Measurements from ENCODE around the gene UBN1.

The UBN1 gene

GRCh38 chr16:4847774-4848587 lies 700 bp downstream of the UBN1 start:
- peaks cover 49% of the 10 kb centered on the region for H3K4me1 ChIP-seq (ENCODE audit: insufficient read depth, low read length)
- ATAC-seq (ENCODE audit: insufficient read depth, low read depth): peak; percentile 29
- no peaks in the 10 kb centered on the region for H3K9me3 ChIP-seq (ENCODE audit: insufficient read depth, low read length, severe bottlenecking)
- H4K20me1 ChIP-seq (ENCODE audit: insufficient read depth, low read length): peaks cover 68% of the 10 kb centered on the region
- peak overlapping the region; percentile 82 for H2AFZ ChIP-seq (ENCODE audit: low read depth, low read length)
- H3K27me3 ChIP-seq (ENCODE audit: insufficient read depth, low read length, poor library complexity): no peaks in the 10 kb centered on the region
- peak overlapping the region; percentile 76 for H3K27ac ChIP-seq (ENCODE audit: low read length)
- peaks cover 95% of the 10 kb centered on the region for H3K79me2 ChIP-seq (ENCODE audit: insufficient read depth, low read length)
- peak overlapping the region; percentile 99 for H3K9ac ChIP-seq (ENCODE audit: low read depth, low read length)
- peak overlapping the region; percentile 100 for H3K4me2 ChIP-seq (ENCODE audit: insufficient read depth, low read length)
- no peak for TF ChIP-seq EZH2 (IDR thresholded peaks at IDR 0.05; ENCODE audit: borderline replicate concordance, low read depth, low read length, severe bottlenecking)
- TF ChIP-seq, protein P1, sequence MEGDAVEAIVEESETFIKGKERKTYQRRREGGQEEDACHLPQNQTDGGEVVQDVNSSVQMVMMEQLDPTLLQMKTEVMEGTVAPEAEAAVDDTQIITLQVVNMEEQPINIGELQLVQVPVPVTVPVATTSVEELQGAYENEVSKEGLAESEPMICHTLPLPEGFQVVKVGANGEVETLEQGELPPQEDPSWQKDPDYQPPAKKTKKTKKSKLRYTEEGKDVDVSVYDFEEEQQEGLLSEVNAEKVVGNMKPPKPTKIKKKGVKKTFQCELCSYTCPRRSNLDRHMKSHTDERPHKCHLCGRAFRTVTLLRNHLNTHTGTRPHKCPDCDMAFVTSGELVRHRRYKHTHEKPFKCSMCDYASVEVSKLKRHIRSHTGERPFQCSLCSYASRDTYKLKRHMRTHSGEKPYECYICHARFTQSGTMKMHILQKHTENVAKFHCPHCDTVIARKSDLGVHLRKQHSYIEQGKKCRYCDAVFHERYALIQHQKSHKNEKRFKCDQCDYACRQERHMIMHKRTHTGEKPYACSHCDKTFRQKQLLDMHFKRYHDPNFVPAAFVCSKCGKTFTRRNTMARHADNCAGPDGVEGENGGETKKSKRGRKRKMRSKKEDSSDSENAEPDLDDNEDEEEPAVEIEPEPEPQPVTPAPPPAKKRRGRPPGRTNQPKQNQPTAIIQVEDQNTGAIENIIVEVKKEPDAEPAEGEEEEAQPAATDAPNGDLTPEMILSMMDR (IDR thresholded peaks at IDR 0.05; ENCODE audit: borderline replicate concordance, extremely low read depth, low read length, poor library complexity, severe bottlenecking): no peak
- peak; percentile 44 for DNase-seq
- H3K4me3 ChIP-seq (ENCODE audit: low read depth in 1 of 2, low read length in 2 of 2): peak overlapping the region; percentile 95 to 96
- peaks cover 49% of the 10 kb centered on the region for H3K36me3 ChIP-seq (ENCODE audit: insufficient read depth, low read length)

- peak overlapping the region; percentile 40; the same call in 1 of the 2 replicates for H3K9ac ChIP-seq (ENCODE audit: low read depth, low read length)
- peaks cover 69% of the 10 kb centered on the region for H4K20me1 ChIP-seq (ENCODE audit: insufficient read depth, low read length)
- no peak overlapping the region for H2AFZ ChIP-seq (ENCODE audit: low read depth, low read length)
- peak overlapping the region; percentile 100 for H3K4me2 ChIP-seq (ENCODE audit: insufficient read depth, low read length)
- peak overlapping the region in 1 of 2 experiments; percentile 95; a peak in 1 of 4 replicates for H3K4me3 ChIP-seq (ENCODE audit: low read depth in 1 of 2, low read length in 2 of 2)
- TF ChIP-seq, protein P1 (IDR thresholded peaks at IDR 0.05; ENCODE audit: borderline replicate concordance, extremely low read depth, low read length, poor library complexity, severe bottlenecking): no peak
- no peak for TF ChIP-seq EZH2 (IDR thresholded peaks at IDR 0.05; ENCODE audit: borderline replicate concordance, low read depth, low read length, severe bottlenecking)
- H3K9me3 ChIP-seq (ENCODE audit: insufficient read depth, low read length, severe bottlenecking): no peaks in the 10 kb centered on the region
- DNase-seq (no peak), ATAC-seq (ENCODE audit: insufficient read depth, low read depth) (no peak)
- H3K4me1 ChIP-seq (ENCODE audit: insufficient read depth, low read length): peaks cover 40% of the 10 kb centered on the region
- H3K36me3 ChIP-seq (ENCODE audit: insufficient read depth, low read length): peaks cover 49% of the 10 kb centered on the region
- no peak overlapping the region for H3K27ac ChIP-seq (ENCODE audit: low read length)
- H3K79me2 ChIP-seq (ENCODE audit: insufficient read depth, low read length): peaks cover 82% of the 10 kb centered on the region
- H3K27me3 ChIP-seq (ENCODE audit: insufficient read depth, low read length, poor library complexity): no peaks in the 10 kb centered on the region
These were observed 2.9 kb downstream of the UBN1 start for GRCh38 chr16:4850211-4850610.

DNA sequence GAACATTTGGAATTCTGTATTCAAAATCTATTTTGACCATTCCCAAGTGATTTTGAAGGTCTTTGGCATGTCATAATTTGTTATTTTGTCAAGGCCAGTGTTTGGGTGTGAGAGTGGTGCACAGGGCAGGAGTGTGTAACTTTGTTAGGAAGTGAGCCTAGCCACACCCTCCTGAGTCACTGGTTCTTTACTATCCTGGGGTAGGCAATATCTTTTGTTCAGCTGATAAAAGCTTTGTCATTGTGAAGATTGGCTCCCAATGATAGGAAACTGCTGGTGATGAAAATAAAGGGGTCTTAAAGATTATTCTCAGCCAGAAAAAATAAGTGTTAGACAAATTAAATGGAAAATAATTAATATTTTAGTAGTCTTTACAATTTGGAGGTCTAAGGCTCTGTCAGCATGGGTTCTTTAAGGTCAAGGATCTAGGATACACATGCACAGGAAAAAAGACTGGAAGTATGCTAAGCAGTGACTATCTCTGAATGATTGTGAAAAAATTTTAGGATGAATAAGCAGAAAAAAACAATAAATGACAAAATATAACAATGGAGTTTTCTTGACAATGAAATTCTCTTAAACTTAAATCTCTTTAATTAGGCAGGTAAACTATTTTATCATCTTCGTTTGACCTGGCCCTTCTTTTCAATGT lies 5.1 kb downstream of the UBN1 start:
- Histone ChIP-seq H3K79me2 (ENCODE audit: insufficient read depth, low read length) (peaks cover 69% of the 10 kb centered on the region), H3K4me3 (ENCODE audit: low read depth in 1 of 2, low read length in 2 of 2) (no peak overlapping the region), H3K27ac (ENCODE audit: low read length) (no peak overlapping the region), H3K9ac (ENCODE audit: low read depth, low read length) (no peak overlapping the region), H3K4me2 (ENCODE audit: insufficient read depth, low read length) (no peak overlapping the region; the same call in 1 of the 2 replicates), H3K4me1 (ENCODE audit: insufficient read depth, low read length) (peaks cover 27% of the 10 kb centered on the region), H4K20me1 (ENCODE audit: insufficient read depth, low read length) (peaks cover 58% of the 10 kb centered on the region), H3K9me3 (ENCODE audit: insufficient read depth, low read length, severe bottlenecking) (no peaks in the 10 kb centered on the region), H3K36me3 (ENCODE audit: insufficient read depth, low read length) (peaks cover 63% of the 10 kb centered on the region), H2AFZ (ENCODE audit: low read depth, low read length) (no peak overlapping the region), H3K27me3 (ENCODE audit: insufficient read depth, low read length, poor library complexity) (no peaks in the 10 kb centered on the region)
- no peak for TF ChIP-seq EZH2 (IDR thresholded peaks at IDR 0.05; ENCODE audit: borderline replicate concordance, low read depth, low read length, severe bottlenecking)
- TF ChIP-seq, protein P1 (IDR thresholded peaks at IDR 0.05; ENCODE audit: borderline replicate concordance, extremely low read depth, low read length, poor library complexity, severe bottlenecking): no peak
- DNase-seq (no peak), ATAC-seq (ENCODE audit: insufficient read depth, low read depth) (no peak)

All from DND-41 (cell line).